NCI-H2227 (cell line): Measurements from ENCODE around the gene NFKBIL1.
A peak's percentile ranks its signal among the peaks of the same experiment; 100 is the strongest.
"Not testable (repeated sequence)": the region's sequence is repeated elsewhere in the genome, so short reads cannot be mapped to it uniquely, and the experiment has no call there.

ENCODE experiments used
- DNase-seq: peaks from one replicate; lab custom pipeline; 2025; ENCODE audit not compliant: unreplicated experiment; lab: John Stamatoyannopoulos, UW

NFKBIL1 gene, protein sequence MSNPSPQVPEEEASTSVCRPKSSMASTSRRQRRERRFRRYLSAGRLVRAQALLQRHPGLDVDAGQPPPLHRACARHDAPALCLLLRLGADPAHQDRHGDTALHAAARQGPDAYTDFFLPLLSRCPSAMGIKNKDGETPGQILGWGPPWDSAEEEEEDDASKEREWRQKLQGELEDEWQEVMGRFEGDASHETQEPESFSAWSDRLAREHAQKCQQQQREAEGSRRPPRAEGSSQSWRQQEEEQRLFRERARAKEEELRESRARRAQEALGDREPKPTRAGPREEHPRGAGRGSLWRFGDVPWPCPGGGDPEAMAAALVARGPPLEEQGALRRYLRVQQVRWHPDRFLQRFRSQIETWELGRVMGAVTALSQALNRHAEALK

DNA sequence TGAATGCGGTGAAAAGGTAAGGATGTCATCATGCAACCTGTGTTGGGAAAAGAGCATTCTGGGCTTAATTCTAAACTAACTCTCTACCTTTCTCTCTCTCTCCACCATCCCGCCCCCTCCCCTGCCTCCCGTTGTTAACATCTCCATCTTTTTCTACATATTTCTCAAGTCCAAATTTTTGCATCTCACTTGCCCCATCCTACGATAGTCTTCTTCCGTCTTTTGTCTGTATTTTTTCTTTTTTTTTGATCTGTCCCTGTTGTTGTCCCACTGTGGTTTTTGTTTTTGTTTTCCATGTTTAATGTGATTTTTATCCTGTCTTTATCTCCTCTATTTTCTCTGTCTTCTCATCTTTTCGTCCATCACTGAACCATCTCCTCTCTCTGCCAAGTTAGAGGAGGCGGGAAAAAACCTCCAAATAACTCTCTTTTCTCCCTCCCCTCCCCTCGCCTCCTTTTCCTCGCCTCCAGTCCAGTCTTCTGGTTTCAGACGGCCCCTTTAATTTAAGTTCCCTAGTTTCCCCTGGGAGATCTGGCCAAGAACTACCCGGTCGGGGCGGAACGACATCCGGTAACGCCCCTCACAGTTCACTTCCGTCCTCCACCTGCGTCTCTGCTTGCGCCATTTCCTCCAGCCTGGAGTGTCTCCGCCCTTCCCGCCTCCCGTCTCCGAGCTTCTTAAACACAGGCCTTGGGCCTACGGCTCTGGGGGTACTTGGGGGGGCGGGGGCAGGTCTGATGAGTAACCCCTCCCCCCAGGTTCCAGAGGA lies at the start of gene NFKBIL1:
TSS of gene NFKBIL1 (plus strand) at position 651 of the 769 bp plus-strand sequence. CDS start at position 738, 87 bp downstream.
- peak; percentile 98 for DNase-seq

DNA sequence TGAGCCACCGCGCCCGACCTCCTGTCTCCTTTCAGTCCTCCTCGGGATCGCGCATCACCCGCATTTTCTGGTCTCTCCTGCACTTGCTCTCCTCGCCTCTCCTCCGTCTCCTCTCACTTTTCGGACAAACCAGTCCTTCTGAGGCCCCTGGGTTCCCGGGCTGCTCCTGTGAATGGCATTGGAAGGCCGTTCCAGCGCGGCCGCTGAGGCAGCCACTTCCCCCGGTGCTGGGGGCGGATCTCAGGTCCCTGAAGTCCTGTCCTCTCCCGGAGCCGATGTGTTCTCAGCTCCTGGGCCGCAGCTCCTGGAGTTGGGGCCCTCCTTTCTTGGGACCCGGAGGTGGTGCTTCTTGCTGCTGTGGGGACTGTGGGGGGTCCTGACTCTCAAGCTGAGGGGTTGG lies 48.7 kb upstream of the NFKBIL1 start:
- DNase-seq = peak; percentile 19

DNA sequence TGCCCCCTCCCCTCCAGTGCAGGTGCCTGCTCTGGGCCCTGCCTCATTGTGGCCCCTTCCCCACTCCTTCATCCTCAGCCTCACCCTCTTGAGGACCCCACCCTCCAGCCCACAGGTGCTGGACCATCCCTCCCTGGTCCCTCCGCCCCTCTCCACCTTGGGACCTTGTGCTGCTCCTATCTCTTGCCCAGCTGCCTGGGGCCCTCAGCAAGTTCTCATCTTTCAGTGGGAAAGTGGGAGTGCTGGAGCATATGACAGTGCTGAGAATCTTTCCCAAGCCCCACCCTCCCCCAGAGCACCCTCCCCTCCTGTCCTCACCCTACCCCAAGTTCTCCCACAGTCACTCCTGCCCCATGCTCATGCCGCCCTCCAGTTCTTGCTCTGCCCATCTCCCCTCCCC lies 47.8 kb upstream of the NFKBIL1 start:
- not testable (repeated sequence) for DNase-seq

DNA sequence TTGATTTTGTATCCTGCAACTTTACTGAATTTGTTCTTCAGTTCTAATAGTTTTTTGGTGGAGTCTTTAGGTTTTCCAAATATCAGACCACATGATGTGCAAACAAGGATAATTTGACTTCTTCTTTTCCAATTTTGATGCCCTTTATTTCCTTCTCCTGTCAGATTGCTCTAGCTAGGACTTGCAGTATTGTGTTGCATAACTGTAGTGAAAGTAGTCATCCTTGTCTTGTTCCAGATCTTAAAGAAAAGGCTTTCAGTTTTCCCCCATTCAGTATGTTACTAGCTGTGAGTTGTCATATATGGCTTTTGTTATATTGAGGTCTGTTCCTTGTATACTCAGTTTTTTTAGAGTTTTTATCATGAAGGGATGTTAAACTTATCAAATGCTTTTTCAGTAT lies 44.8 kb upstream of the NFKBIL1 start:
- no peak for DNase-seq

DNA sequence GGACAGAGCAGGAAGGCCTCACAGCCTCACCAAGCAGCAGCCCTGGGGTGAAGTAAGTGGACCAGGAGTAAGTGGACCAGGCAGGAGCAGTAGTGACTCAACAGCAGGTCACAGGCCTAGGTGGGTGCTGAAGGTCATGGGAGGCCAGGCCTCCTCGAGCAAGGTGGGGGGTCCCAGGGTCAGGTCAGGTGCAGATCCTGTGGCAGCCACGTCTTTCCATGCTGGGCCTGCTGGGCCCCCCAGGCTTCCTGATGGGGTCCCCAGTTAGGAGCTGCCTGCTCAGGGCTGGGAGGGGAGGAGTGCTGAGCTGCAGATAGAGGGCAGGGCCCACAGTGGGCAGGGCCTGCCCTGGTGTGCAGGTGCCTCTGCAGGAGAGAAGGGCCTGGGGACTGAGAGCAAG lies 38.4 kb upstream of the NFKBIL1 start:
- DNase-seq = not testable (repeated sequence)

DNA sequence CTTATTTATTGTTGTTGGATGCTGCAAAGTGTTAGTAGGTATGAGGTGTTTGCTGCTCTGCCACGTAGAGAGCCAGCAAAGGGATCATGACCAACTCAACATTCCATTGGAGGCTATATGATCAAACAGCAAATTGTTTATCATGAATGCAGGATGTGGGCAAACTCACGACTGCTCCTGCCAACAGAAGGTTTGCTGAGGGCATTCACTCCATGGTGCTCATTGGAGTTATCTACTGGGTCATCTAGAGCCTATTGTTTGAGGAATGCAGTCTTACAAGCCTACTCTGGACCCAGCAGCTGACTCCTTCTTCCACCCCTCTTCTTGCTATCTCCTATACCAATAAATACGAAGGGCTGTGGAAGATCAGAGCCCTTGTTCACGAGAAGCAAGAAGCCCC lies 37.4 kb upstream of the NFKBIL1 start:
- no peak for DNase-seq

DNA sequence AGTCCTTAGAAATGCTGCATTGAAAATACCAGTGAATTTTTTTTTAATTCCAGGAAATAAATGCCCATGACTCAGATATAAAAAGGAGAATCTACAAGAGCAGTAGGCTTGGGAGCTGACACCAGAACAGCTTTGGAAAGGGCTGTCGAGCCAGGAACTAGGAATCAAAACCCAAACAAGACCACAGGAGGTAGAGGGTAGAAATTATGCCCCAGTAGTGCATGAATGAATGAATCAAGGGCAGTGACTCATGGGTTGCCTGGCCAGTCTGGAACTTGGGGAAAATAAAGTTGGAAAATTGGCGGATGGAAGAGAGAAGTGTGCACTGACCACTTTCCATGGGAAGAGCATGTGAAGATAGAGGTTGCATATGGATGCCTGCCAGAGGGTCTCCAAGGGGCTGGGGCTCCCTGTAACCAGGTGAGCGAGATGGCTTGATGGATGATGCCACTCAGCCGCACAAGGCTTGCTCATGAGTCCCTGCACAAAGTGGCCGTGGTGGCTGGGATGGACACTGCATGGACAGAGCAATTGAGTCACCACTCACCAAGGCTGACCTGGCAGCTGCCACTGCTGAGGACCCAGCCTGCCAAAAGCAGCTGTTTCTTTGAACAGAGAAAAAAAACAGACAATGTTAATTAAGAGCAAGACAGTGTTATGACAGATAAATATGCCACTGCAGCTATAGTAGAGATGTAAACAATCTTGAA lies 33.8 kb upstream of the NFKBIL1 start:
- DNase-seq = no peak

DNA sequence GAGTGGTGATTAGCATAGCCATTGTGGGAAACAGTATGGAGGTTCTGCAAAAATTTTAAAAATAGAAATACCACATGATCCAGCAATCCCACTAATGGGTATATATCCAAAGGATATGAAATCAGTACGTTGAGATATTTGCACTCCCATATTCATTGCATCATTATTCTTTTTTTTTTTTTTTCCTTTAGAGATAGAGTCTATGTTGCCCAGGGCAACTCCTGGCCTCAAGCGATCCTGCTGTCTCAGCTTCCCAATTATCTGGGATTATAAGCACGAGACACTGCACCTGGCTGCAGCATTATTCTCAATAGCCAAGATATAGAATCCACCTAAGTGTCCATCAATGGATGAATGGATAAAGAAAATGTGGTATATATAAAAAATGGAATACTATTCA lies 25.6 kb upstream of the NFKBIL1 start:
- no peak for DNase-seq

DNA sequence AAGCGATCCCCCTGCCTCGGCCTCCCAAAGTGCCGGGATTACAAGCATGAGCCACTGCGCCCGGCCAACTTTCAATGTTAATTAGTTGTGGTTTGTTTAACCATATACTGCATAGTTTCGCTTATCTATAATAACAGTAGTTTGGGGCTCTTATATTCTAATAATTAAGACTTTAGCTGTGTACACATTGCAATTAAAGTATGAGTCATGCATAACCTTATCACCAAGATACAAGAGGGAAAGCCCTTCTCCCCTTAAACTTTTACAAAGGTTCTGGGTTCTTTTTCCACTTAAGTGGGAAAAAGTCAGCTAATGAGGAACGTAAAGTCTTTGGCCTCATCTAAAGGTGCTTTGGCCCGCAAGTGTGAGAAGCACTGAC lies 21.9 kb upstream of the NFKBIL1 start:
- no peak for DNase-seq

DNA sequence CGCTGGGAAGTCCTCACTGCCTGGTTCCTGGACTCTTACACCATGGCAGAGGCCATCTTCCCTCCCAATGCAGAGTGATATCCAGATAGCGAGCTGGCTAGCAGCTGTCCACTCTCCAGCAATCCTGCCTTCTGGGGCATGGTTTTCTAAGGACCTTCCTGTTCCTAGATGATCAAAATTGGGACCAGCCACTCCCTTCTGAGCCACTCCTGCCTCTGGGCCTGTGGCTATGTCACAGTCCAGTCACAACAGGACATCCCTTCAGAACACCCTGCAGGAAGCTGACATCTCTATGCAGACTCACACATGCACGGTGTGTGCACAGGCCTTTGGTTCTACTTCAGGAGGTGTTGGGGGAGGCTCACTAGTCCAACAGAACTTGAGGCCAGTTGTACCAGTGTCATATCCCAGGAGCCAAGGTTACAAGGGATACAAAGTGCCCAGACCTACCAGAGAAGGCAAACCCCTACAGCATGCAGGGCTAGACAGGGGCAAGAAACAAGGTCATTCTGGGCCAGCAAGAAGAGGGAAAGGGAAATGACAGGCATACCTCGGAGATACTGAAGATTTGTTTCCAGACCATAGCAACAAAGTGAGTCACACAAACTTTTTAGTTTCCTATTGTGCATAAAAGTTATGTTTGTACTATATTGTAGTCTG lies 21.3 kb upstream of the NFKBIL1 start:
- DNase-seq = no peak

DNA sequence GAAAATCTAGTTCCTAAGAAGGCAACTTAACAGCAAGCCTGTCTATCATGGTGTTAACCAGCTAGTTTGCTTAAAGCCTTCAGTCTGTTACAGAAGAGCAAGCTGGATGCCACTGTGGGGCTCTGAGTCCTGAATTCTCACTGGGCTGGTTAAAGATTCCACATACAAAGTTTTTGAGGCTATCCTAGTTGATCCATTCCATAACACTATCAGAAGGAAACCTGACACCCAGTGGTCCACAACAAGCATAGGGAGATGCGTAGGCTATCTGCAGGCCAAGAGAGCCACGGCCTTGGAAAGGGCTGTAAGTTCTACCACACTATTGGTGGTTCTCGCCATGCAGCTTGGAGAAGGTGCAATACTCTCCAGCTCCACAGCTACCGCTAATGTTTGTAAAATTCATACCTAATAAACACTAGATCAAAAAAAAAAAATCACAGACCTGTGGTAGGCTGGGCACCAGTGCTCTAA lies 19.1 kb upstream of the NFKBIL1 start:
- DNase-seq = no peak

DNA sequence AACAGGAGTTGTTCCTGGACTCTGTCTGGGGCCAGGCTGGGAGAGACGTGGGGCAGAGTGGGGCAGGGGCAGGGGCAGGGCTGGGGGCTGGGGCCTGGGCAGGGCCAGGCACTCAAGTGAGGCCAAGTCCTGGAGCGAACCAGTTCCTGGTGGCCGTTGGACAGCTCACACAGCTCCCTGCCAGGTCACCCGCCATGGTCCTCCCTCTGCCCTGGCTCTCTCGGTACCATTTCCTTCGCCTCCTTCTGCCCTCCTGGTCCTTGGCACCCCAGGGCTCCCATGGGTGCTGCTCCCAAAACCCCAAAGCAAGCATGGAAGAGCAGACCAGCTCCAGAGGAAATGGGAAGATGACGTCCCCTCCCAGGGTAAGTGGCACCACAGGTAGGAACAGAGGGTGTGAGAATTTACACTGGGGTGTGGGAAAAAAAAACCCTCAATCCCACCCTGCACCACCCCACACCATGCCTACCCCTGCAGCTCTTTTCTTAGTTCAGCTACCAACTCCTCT lies 18.5 kb upstream of the NFKBIL1 start, which contains the start of gene MCCD1:
TSS of gene MCCD1 (plus strand) at position 142 of the 508 bp plus-strand sequence. CDS start at position 195, 53 bp downstream.
- no peak for DNase-seq

DNA sequence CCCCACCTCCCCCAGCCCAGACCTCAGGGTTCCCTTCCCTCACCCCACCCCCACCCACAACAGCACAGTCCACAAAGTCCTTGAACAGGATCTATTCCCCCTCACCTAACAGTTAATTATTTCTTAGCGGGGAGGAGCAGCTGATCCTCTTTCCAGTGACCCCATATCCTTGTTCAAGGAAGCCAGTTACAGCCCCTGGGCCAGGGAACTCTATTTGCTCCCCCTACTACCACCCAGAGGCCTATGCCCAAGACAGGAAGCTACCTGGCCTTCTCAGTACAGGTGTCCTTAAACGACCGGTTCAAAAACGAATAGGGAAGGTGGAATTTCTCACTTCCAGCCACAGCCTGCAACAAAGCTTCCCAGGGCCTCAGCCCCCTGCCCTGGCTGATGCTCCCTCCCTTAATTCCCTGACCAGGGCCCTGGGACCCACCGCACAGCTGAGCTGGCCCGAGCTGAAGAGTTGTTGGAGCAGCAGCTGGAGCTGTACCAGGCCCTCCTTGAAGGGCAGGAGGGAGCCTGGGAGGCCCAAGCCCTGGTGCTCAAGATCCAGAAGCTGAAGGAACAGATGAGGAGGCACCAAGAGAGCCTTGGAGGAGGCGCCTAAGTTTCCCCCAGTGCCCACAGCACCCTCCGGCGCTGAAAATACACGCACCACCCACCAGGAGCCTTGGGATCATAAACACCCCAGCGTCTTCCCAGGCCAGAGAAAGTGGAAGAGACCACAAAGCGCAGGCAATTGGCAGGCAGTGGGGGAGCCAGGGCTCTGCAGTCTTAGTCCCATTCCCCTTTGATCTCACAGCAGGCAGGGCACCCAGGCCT lies 17.9 kb upstream of the NFKBIL1 start:
- no peak for DNase-seq

DNA sequence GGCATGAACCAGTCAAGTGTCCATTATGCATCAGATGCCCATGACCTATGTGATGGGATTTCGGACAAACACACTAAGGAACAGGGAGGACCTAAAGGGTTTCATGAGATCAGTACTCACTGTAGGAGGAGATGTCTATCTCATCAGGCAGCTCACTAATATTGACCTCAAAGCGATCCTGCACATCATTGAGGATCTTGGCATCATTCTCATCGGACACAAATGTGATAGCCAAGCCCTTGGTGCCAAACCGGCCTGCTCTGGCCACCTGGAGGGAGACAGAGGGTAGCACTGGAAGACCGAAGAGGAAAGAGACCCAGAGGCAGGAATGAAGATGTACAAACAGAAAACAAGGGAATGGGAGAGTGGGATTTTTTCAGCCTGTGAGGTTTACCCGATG lies 16.7 kb upstream of the NFKBIL1 start:
- DNase-seq = no peak

DNA sequence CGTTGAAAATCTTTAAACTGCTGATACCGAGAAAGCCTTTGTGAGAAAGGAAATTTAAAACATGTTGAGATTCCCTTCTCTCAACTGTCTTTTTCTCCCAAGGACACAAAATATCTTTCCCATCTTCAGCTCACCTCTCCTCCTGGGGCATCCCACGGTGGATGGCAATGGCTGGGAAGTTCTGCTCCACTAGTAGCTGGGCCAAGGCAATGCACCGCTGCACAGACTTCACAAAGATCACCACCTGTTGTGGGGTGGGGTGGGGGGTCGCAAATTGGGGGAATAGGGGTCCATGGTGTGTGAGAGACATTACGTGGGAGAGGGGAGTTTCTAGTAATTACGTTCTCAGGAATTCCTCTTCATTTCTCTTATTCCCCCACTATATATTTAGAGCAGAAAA lies 16.2 kb upstream of the NFKBIL1 start:
- DNase-seq = no peak

DNA sequence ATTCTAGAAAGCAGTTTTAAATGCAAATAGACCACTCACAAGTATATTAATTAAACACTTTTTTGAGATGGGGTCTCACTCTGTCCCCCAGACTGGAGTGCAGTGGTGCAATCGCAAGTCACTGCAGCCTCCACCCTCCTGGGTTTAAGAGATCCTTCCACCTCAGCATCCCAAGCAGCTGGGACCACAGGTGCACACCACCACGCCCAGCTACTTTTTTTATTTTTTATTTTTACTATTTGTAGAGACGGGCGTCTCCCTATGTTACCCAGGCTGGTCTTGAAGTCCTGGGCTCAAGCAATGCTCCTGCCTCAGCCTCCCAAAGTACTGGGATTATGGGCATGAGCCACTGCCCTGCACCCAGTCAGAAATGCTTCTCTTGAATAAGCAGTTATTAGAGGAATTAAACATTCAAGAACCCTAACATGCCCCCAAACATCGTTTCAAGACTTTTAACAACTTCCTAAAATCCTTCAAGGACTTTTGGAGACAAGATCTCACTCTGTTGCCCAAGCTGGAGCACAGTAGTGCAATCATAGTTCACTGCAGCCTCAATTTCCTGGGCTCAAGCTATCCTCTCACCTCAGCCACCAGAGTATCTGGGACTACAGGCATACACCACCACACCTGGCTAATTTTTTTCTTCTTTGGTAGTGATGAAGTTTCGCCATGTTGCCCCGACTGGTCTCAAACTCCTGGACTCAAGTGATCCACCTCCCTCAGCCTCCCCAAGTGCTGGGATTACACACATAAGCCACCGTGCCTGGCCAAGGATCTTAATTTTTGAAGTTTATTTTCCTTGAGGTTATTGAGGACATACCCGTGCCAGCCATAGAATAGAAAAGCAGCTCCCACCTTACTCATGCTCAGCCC lies 15.4 kb upstream of the NFKBIL1 start:
- DNase-seq = no peak

DNA sequence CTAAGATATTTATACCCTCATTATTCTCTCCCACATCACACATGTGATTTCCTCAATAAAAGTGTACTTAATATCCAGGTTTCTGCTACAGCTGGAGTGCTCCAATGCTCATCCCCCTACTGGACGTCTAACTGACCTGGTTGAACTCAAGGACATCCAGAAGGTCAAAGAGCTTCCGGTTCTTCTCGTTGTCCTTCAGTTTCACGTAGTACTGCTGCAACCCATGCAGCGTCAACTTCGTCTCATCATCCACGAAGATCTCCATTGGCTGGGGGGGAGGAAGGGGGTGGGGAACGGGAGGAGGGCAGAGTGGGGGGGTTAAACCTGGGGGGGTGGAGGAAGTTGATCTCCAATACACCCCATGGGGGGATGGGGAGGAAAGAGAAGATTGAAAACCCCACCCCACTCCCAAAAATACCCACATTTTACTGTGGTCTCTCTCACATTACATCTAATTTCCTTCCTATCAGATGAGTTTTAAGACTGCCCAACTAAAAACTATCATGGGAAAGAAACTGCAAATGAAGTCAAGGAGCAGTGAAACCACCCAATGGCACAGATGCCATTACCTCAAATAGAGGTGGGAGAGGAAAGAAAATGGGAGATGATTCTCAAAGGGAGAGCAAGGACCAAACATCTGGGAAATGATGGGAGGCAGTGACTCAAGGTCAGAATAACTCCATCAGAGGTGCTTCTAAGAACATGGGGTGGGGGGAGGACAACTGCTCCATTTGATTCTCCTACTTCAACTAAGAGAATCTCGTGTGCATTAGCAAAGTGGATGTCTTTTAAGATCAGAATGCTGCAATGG lies 14.6 kb upstream of the NFKBIL1 start:
- no peak for DNase-seq

DNA sequence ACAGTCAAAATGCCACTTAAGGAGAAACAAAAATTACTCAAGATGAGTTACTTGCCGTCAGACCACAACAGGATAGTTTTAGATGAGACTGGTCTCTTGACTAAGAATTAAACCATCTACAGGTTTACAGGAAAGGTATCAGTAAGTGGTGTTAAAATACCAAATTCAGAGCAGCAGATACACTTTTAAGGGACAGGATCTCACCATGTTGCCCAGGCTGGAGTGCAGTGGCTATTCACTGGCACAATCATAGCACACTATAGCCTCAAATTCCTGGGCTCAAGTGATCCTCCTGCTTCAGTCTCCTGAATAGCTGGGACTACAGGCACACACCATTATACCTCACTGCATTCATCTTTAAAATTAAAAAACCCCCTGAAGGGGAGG lies 14.0 kb upstream of the NFKBIL1 start:
- DNase-seq = no peak
